BLaER1 treated with 17β-estradiol and CSF1 and Interleukin-3, amounts not matched to agents 10 nM and 100 nM (cell line): ENCODE results near the gene KRTAP10-10.
"Not testable (repeated sequence)": the region's sequence is repeated elsewhere in the genome, so short reads cannot be mapped to it uniquely, and the experiment has no call there.

Experiments
- H3K27ac ChIP-seq, 11 experiments: shearing (Covaris generic); formaldehyde crosslinking; 2 replicates each; pipeline ENCODE4 v1.8.1; 2022
- H3K27me3 ChIP-seq, 11 experiments: shearing (Covaris generic); formaldehyde crosslinking; 2 replicates each; pipeline ENCODE4 v1.8.1; 2022
- H3K36me3 ChIP-seq, 11 experiments: shearing (Covaris generic); formaldehyde crosslinking; 2 replicates each; pipeline ENCODE4 v1.8.1; 2022
- H3K4me1 ChIP-seq, 10 experiments: shearing (Covaris generic); formaldehyde crosslinking; 2 replicates each; pipeline ENCODE4 v1.8.1; 2022
- H3K4me2 ChIP-seq, 11 experiments: shearing (Covaris generic); formaldehyde crosslinking; 2 replicates each; pipeline ENCODE4 v1.8.1; 2022
- H3K4me3 ChIP-seq, 10 experiments: shearing (Covaris generic); formaldehyde crosslinking; 2 replicates each; pipeline ENCODE4 v1.8.1; 2022
- H3K9ac ChIP-seq, 11 experiments: shearing (Covaris generic); formaldehyde crosslinking; 2 replicates each; pipeline ENCODE4 v1.8.1; 2022
- H3K9me3 ChIP-seq, 11 experiments: shearing (Covaris generic); formaldehyde crosslinking; replicated peaks in 1 of 11; 2 replicates each; pipeline ENCODE4 v1.8.1; 2022
- H4K20me1 ChIP-seq, 11 experiments: shearing (Covaris generic); formaldehyde crosslinking; 2 replicates each; pipeline ENCODE4 v1.8.1; 2022
- Cebpa-rat ChIP-seq, 11 experiments: shearing (Covaris generic); IDR thresholded peaks; 2 replicates each; pipeline ENCODE4 v1.8.1; 2022

The KRTAP10-10 gene

GRCh38 chr21:44643741-44644310 is 6.7 kb downstream of the KRTAP10-10 start:
- Histone ChIP-seq H3K36me3 (no peaks in the 10 kb centered on the region), H3K4me2 (no peak overlapping the region), H4K20me1 (no peaks in the 10 kb centered on the region), H3K4me1 (peaks cover 0 to 20% (median 13%) of the 10 kb centered on the region in 10 experiments; a peak in 17 of 20 replicates), H3K4me3 (0 out of 20 replicates have a peak overlapping the region, but pooled peaks of 1 of the 10 experiments have one; percentile 11), H3K27me3 (no peaks in the 10 kb centered on the region), H3K9me3 (peaks cover 59 to 66% (median 61%) of the 10 kb centered on the region in 11 experiments), H3K27ac (no peak overlapping the region), H3K9ac (no peak overlapping the region)
- TF ChIP-seq Cebpa-rat (IDR thresholded peaks at IDR 0.05), result no peak

- H3K4me1 ChIP-seq, result peaks cover 0 to 28% (median 22%) of the 10 kb centered on the region in 10 experiments; a peak in 17 of 20 replicates
- H3K4me3 ChIP-seq, result peak overlapping the region in 1 of 10 experiments; percentile 7; a peak in 1 of 20 replicates
- no peak overlapping the region for H3K4me2 ChIP-seq
- H3K27ac ChIP-seq, result no peak overlapping the region
- no peak overlapping the region for H3K9ac ChIP-seq
- H3K36me3 ChIP-seq, result no peaks in the 10 kb centered on the region
- no peaks in the 10 kb centered on the region for H4K20me1 ChIP-seq
- H3K9me3 ChIP-seq, result peaks cover 58 to 67% (median 61%) of the 10 kb centered on the region in 11 experiments
- no peaks in the 10 kb centered on the region for H3K27me3 ChIP-seq
- no peak for TF ChIP-seq Cebpa-rat (IDR thresholded peaks at IDR 0.05)
These were observed 7.7 kb downstream of the KRTAP10-10 start for GRCh38 chr21:44644878-44645277.

DNA sequence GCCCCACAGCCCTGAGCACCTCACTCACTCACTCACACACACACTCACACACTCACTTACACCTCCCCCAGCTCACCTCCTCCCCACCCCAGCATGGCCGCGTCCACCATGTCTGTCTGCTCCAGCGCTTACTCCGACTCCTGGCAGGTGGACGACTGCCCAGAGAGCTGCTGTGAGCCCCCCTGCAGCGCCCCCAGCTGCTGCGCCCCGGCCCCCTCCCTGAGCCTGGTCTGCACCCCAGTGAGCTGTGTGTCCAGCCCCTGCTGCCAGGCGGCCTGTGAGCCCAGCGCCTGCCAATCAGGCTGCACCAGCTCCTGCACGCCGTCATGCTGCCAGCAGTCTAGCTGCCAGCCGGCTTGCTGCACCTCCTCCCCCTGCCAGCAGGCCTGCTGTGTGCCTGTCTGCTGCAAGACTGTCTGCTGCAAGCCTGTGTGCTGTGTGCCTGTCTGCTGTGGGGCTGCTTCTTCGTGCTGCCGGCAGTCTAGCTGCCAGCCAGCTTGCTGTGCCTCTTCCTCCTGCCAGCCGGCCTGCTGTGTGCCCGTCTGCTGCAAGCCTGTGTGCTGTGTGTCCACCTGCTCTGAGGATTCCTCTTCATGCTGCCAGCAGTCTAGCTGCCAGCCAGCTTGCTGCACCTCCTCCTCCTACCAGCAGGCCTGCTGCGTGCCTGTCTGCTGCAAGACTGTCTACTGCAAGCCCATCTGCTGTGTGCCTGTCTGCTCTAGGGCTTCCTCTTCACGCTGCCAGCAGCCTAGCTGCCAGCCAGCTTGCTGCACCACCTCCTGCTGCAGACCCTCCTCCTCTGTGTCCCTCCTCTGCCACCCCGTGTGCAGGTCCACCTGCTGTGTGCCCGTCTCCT is 9.4 kb downstream of the KRTAP10-10 start, which contains the start of gene KRTAP10-11:
Gene KRTAP10-11, plus strand, starts transcription at position 49 of the 856 bp plus-strand sequence. Its CDS starts 45 bp downstream, at position 94.
- H3K4me1 ChIP-seq, result peaks cover 0 to 42% (median 31%) of the 10 kb centered on the region in 10 experiments; a peak in 17 of 20 replicates
- H3K4me2 ChIP-seq, result peak within 1 kb of the TSS in 6 of 11 experiments; percentile 0 to 43 (median 19); a peak in 3 of 22 replicates
- peaks cover 44 to 66% (median 55%) of the 10 kb centered on the region in 11 experiments for H3K9me3 ChIP-seq
- H3K27ac ChIP-seq, H3K9ac ChIP-seq, H4K20me1 ChIP-seq, H3K36me3 ChIP-seq, H3K27me3 ChIP-seq: not testable (repeated sequence)
- H3K4me3 ChIP-seq, result peak within 1 kb of the TSS in 1 of 10 experiments; percentile 7; a peak in 1 of 20 replicates

DNA sequence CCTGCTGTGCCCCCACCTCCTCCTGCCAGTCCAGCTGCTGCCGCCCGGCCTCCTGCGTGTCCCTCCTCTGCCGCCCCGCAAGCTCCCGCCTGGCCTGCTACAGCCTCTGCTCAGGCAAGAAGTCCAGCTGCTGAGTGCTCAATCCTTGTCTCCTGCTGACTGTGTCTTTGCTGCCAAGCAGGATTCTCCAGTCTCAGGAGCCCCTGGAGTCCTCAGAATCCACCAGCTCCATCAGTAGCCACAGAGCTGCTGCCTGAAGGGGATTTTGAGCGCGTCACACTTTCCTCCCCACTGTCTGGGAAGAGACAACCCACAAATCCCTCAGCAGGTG is 10.0 kb downstream of the KRTAP10-10 start:
- H3K4me1 ChIP-seq, result peaks cover 0 to 44% (median 31%) of the 10 kb centered on the region in 10 experiments; a peak in 17 of 20 replicates
- no peaks in the 10 kb centered on the region for H4K20me1 ChIP-seq
- no peak for TF ChIP-seq Cebpa-rat (IDR thresholded peaks at IDR 0.05)
- no peaks in the 10 kb centered on the region for H3K36me3 ChIP-seq
- no peak overlapping the region for H3K9ac ChIP-seq
- peak overlapping the region in 6 of 11 experiments; percentile 0 to 43 (median 19); a peak in 4 of 22 replicates for H3K4me2 ChIP-seq
- peaks cover 40 to 66% (median 55%) of the 10 kb centered on the region in 11 experiments for H3K9me3 ChIP-seq
- H3K27me3 ChIP-seq, result no peaks in the 10 kb centered on the region
- no peak overlapping the region for H3K4me3 ChIP-seq
- no peak overlapping the region for H3K27ac ChIP-seq

GRCh38 chr21:44648557-44649311 is 11.6 kb downstream of the KRTAP10-10 start:
- no peak overlapping the region for H3K27ac ChIP-seq
- H4K20me1 ChIP-seq, result no peaks in the 10 kb centered on the region
- H3K4me3 ChIP-seq, result no peak overlapping the region
- no peak for TF ChIP-seq Cebpa-rat (IDR thresholded peaks at IDR 0.05)
- peak overlapping the region; percentile 10 to 66 (median 40); a peak in 17 of 22 replicates for H3K4me2 ChIP-seq
- no peaks in the 10 kb centered on the region for H3K27me3 ChIP-seq
- no peak overlapping the region for H3K9ac ChIP-seq
- H3K36me3 ChIP-seq, result no peaks in the 10 kb centered on the region
- peaks cover 0 to 59% (median 41%) of the 10 kb centered on the region in 10 experiments; a peak in 17 of 20 replicates for H3K4me1 ChIP-seq
- H3K9me3 ChIP-seq, result peaks cover 31 to 66% (median 54%) of the 10 kb centered on the region in 11 experiments

GRCh38 chr21:44649521-44650100 is 12.5 kb downstream of the KRTAP10-10 start:
- no peaks in the 10 kb centered on the region for H4K20me1 ChIP-seq
- peak overlapping the region in 9 of 11 experiments; percentile 10 to 66 (median 41); a peak in 14 of 22 replicates for H3K4me2 ChIP-seq
- no peaks in the 10 kb centered on the region for H3K27me3 ChIP-seq
- no peak for TF ChIP-seq Cebpa-rat (IDR thresholded peaks at IDR 0.05)
- H3K36me3 ChIP-seq, result no peaks in the 10 kb centered on the region
- no peak overlapping the region for H3K9ac ChIP-seq
- peaks cover 0 to 68% (median 50%) of the 10 kb centered on the region in 10 experiments; a peak in 17 of 20 replicates for H3K4me1 ChIP-seq
- no peak overlapping the region for H3K27ac ChIP-seq
- no peak overlapping the region for H3K4me3 ChIP-seq
- H3K9me3 ChIP-seq, result peaks cover 27 to 66% (median 54%) of the 10 kb centered on the region in 11 experiments

GRCh38 chr21:44650265-44650972 is 13.3 kb downstream of the KRTAP10-10 start:
- no peak for TF ChIP-seq Cebpa-rat (IDR thresholded peaks at IDR 0.05)

More at GRCh38 chr21:44650265-44650972, 13.3 kb downstream of the KRTAP10-10 start:
- peaks cover 0 to 72% (median 53%) of the 10 kb centered on the region in 10 experiments; a peak in 17 of 20 replicates for H3K4me1 ChIP-seq
- H3K4me3 ChIP-seq, result no peak overlapping the region
- H3K4me2 ChIP-seq, result peak overlapping the region in 7 of 11 experiments; percentile 15 to 45 (median 20); a peak in 9 of 22 replicates
- no peaks in the 10 kb centered on the region for H4K20me1 ChIP-seq
- no peaks in the 10 kb centered on the region for H3K36me3 ChIP-seq
- no peaks in the 10 kb centered on the region for H3K27me3 ChIP-seq
- H3K9me3 ChIP-seq, result peaks cover 19 to 66% (median 52%) of the 10 kb centered on the region in 11 experiments
- no peak overlapping the region for H3K9ac ChIP-seq
- H3K27ac ChIP-seq, result no peak overlapping the region
